ENCODE data around the gene HIGD2A. TPM values are rescaled to one million over a fixed set of nuclear protein-coding genes. Genes with fewer than 3 reads are reported as not detected.

The HIGD2A gene
- polyA plus RNA-seq, 1 donor from 2014 or later, result 61.8 TPM

GRCh38 chr5:176420972-176421544 lies 32.5 kb downstream of the HIGD2A start:
- H3K4me2 ChIP-seq (ENCODE audit: low read length), result no peak overlapping the region
- H3K79me2 ChIP-seq (replicated peaks; ENCODE audit: insufficient read depth, low read length), result no peaks in the 10 kb centered on the region
- no peaks in the 10 kb centered on the region for H3F3A ChIP-seq (ENCODE audit: insufficient read depth, low read length, poor library complexity, severe bottlenecking)
- no peaks in the 10 kb centered on the region for H3K9me2 ChIP-seq (ENCODE audit: insufficient read depth, low read length)
- no peak overlapping the region for H3K27ac ChIP-seq (ENCODE audit: low read length)
- H3K9ac ChIP-seq (ENCODE audit: low read length), result no peak overlapping the region
- H4K20me1 ChIP-seq (ENCODE audit: insufficient read depth), result no peaks in the 10 kb centered on the region
- H3K27me3 ChIP-seq (ENCODE audit: insufficient read depth, low read depth, low read length), result no peaks in the 10 kb centered on the region
- H3K4me3 ChIP-seq (ENCODE audit: low read length), result no peak overlapping the region
- no peaks in the 10 kb centered on the region for H3K9me3 ChIP-seq (ENCODE audit: low read length)
- no peaks in the 10 kb centered on the region for H3K36me3 ChIP-seq (ENCODE audit: insufficient read depth, low read length)
- H2AFZ ChIP-seq (ENCODE audit: low read depth, low read length), result no peak overlapping the region
- TF ChIP-seq RAD21 (conservative IDR thresholded peaks at IDR 0.05) (no peak), POLR2AphosphoS5 (IDR thresholded peaks at IDR 0.05) (no peak), EP300 (conservative IDR thresholded peaks at IDR 0.05; ENCODE audit: poor library complexity, severe bottlenecking) (no peak), CTCF (IDR thresholded peaks at IDR 0.05; ENCODE audit: poor library complexity, severe bottlenecking) (no peak), REST (IDR thresholded peaks at IDR 0.05; ENCODE audit: borderline replicate concordance) (no peak), TAF1 (IDR thresholded peaks at IDR 0.05; ENCODE audit: low read depth) (no peak), EZH2 (IDR thresholded peaks at IDR 0.05; ENCODE audit: borderline replicate concordance, insufficient read depth, low read length, poor library complexity, severe bottlenecking) (no peak), SMC3 (conservative IDR thresholded peaks at IDR 0.05; ENCODE audit: poor library complexity) (no peak), MXI1 (conservative IDR thresholded peaks at IDR 0.05; ENCODE audit: poor library complexity, severe bottlenecking) (no peak)

- no peak overlapping the region for H3K4me3 ChIP-seq (ENCODE audit: low read length)
Measured at GRCh38 chr5:176424181-176424580, 35.6 kb downstream of the HIGD2A start.

More at GRCh38 chr5:176424181-176424580, 35.6 kb downstream of the HIGD2A start:
- H3K9me3 ChIP-seq (ENCODE audit: low read length), result no peaks in the 10 kb centered on the region
- H3K27me3 ChIP-seq (ENCODE audit: insufficient read depth, low read depth, low read length), result no peaks in the 10 kb centered on the region
- H3F3A ChIP-seq (ENCODE audit: insufficient read depth, low read length, poor library complexity, severe bottlenecking), result no peaks in the 10 kb centered on the region
- H2AFZ ChIP-seq (ENCODE audit: low read depth, low read length), result no peak overlapping the region
- no peak overlapping the region for H3K27ac ChIP-seq (ENCODE audit: low read length)
- H3K9ac ChIP-seq (ENCODE audit: low read length), result no peak overlapping the region
- H3K9me2 ChIP-seq (ENCODE audit: insufficient read depth, low read length), result no peaks in the 10 kb centered on the region
- H3K79me2 ChIP-seq (replicated peaks; ENCODE audit: insufficient read depth, low read length), result no peaks in the 10 kb centered on the region
- no peaks in the 10 kb centered on the region for H3K36me3 ChIP-seq (ENCODE audit: insufficient read depth, low read length)
- H4K20me1 ChIP-seq (ENCODE audit: insufficient read depth), result no peaks in the 10 kb centered on the region
- no peak overlapping the region for H3K4me2 ChIP-seq (ENCODE audit: low read length)
- TF ChIP-seq SMC3 (conservative IDR thresholded peaks at IDR 0.05; ENCODE audit: poor library complexity), result no peak
- TF ChIP-seq RAD21 (conservative IDR thresholded peaks at IDR 0.05), result no peak
- no peak for TF ChIP-seq EP300 (conservative IDR thresholded peaks at IDR 0.05; ENCODE audit: poor library complexity, severe bottlenecking)
- no peak for TF ChIP-seq CTCF (IDR thresholded peaks at IDR 0.05; ENCODE audit: poor library complexity, severe bottlenecking)
- TF ChIP-seq TAF1 (IDR thresholded peaks at IDR 0.05; ENCODE audit: low read depth), result no peak
- no peak for TF ChIP-seq EZH2 (IDR thresholded peaks at IDR 0.05; ENCODE audit: borderline replicate concordance, insufficient read depth, low read length, poor library complexity, severe bottlenecking)

Measured in neural cell (in vitro differentiated cells).